Thoracic aorta (tissue), 2 donors: ENCODE results near the gene C6orf62. TPM values are rescaled to one million over a fixed set of nuclear protein-coding genes. Genes with fewer than 3 reads are reported as not detected.

Experiments
- ATAC-seq: fragments of 150-250 bp; one replicate; pipeline ENCODE4 v1.8.0; 2017; ENCODE audit warnings: low read depth; ENCODE audit not compliant: insufficient number of reproducible peaks, low FRiP score
- DNase-seq: peaks from one replicate; pipeline ENCODE4 v3.0.0-alpha.2; 2020; ENCODE audit warnings: low spot score
- H3K27ac ChIP-seq, 2 donors: fragments of 200-600 bp; sonication (generic); 1 replicate in 1 of 2; 2 replicates in 1 of 2; pipeline ENCODE4 v1.5.1; 2016; ENCODE audit warnings: mild to moderate bottlenecking in 2 of 2, moderate library complexity in 2 of 2
- H3K27me3 ChIP-seq: fragments of 200-600 bp; sonication (generic); replicated peaks from 2 replicates; pipeline ENCODE4 v1.6.0; 2016; ENCODE audit warnings: mild to moderate bottlenecking; ENCODE audit not compliant: insufficient read depth
- H3K36me3 ChIP-seq: fragments of 200-600 bp; sonication (generic); one replicate; pipeline ENCODE4 v1.5.1; 2016
- H3K4me1 ChIP-seq, 2 donors: fragments of 200-600 bp; sonication (generic); 1 replicate in 1 of 2; 2 replicates in 1 of 2; pipeline versions ENCODE4 v1.5.1 to v1.6.0; 2016; ENCODE audit warnings: low read depth in 2 of 2, mild to moderate bottlenecking in 1 of 2; ENCODE audit not compliant: control insufficient read depth in 1 of 2
- H3K4me3 ChIP-seq: fragments of 200-600 bp; sonication (generic); 2 replicates; pipeline ENCODE4 v1.5.1; 2016; ENCODE audit warnings: mild to moderate bottlenecking
- H3K9me3 ChIP-seq: fragments of 200-600 bp; sonication (generic); 2 replicates; pipeline ENCODE4 v1.5.1; 2016
- total RNA-seq, 2 donors: library from RNA; depleted of rRNA; stranded (reverse); fragments of >200 nt; gene quantifications; one replicate each; pipeline versions ENCODE4 v1.1.0 to v1.2.3, GENCODE V29; 2016
- TF ChIP-seq, protein P1 (sequence below): fragments of 200-600 bp; sonication (generic); IDR thresholded peaks from one replicate; pipeline ENCODE4 v1.5.1; 2019; ENCODE audit warnings: antibody characterized with exemption

C6orf62 gene
- total RNA-seq, 2 donors from 2014 or later, result 37.6 to 72.2 TPM

DNA sequence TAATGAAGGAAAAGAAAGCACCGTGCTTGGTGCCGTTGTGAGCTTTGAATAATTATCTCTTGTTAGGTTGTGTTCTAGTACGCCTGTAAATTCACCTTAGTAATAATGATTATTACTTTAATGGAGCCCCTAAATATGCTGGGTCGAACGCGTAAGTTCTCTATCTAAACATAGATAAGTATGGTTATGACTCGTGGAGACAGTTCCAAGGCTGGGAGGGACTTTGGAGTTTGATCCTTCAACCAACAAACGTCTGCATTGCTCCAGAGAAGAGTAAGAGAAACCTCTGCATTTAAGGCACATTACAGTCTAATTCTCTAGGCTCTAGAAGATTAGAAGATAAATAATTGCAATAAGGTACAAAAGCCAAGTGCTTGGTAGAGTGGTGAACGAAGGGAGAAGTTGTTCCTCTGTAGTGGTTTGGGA, 51.6 kb downstream of the C6orf62 start:
- ATAC-seq (peak; percentile 7), DNase-seq (no peak)
- TF ChIP-seq, protein P1, sequence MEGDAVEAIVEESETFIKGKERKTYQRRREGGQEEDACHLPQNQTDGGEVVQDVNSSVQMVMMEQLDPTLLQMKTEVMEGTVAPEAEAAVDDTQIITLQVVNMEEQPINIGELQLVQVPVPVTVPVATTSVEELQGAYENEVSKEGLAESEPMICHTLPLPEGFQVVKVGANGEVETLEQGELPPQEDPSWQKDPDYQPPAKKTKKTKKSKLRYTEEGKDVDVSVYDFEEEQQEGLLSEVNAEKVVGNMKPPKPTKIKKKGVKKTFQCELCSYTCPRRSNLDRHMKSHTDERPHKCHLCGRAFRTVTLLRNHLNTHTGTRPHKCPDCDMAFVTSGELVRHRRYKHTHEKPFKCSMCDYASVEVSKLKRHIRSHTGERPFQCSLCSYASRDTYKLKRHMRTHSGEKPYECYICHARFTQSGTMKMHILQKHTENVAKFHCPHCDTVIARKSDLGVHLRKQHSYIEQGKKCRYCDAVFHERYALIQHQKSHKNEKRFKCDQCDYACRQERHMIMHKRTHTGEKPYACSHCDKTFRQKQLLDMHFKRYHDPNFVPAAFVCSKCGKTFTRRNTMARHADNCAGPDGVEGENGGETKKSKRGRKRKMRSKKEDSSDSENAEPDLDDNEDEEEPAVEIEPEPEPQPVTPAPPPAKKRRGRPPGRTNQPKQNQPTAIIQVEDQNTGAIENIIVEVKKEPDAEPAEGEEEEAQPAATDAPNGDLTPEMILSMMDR, result no peak
- Histone ChIP-seq H3K9me3 (no peaks in the 10 kb centered on the region), H3K36me3 (peaks cover 4% of the 10 kb centered on the region), H3K4me3 (peak overlapping the region; percentile 93), H3K27me3 (no peaks in the 10 kb centered on the region), H3K27ac (peak overlapping the region; percentile 84 to 94), H3K4me1 (peaks cover 12 to 32% of the 10 kb centered on the region in 2 donors)

DNA sequence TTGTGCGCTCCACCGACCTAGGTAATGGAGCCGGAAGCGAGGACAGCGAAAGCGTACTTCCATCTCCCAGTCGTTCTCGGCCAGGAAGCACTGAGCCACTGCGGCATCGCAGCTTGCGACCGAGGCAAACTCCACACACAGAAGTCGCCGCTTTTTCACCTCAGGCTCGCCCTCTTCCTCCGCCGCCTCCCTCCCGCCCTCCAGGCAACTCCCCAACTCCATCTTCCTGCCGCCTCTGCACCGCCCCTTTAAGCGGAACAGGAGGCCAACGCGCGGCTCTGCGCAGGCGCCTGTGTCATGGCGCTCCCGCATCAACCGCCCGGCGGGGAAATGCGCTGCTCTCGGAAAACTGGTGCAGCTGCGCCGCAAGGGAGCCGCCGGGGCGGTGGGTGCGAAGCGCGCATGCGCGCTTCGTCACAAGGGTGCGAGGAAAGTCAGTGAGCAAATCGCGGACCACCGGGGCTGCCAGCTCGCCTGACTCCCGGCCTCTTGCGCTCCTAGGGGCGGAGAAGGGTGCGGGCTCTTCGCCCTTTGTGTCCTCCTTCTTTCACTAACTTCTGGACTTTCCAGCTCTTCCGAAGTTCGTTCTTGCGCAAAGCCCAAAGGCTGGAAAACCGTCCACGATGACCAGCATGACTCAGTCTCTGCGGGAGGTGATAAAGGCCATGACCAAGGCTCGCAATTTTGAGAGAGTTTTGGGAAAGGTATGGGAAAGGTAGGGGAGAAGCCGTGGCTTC, 52.1 kb downstream of the C6orf62 start, which contains the start of the genes ACOT13 and TDP2:
Gene ACOT13, plus strand, starts transcription at position 437 of the 737 bp plus-strand sequence. Its CDS starts 187 bp downstream, at position 624.
Gene TDP2, minus strand, starts transcription at position 259 of the 737 bp plus-strand sequence. Its CDS starts 37 bp downstream, at position 222.
- Histone ChIP-seq H3K9me3 (no peaks in the 10 kb centered on the region), H3K27me3 (no peaks in the 10 kb centered on the region), H3K36me3 (peaks cover 4% of the 10 kb centered on the region), H3K4me3 (peak within 1 kb of the TSS; percentile 93), H3K27ac (peak within 1 kb of the TSS; percentile 84 to 94), H3K4me1 (peaks cover 12 to 32% of the 10 kb centered on the region in 2 donors)
- TF ChIP-seq, protein P1, result peak; percentile 63
- peak; percentile 95 for ATAC-seq
- peak; percentile 64 for DNase-seq

DNA sequence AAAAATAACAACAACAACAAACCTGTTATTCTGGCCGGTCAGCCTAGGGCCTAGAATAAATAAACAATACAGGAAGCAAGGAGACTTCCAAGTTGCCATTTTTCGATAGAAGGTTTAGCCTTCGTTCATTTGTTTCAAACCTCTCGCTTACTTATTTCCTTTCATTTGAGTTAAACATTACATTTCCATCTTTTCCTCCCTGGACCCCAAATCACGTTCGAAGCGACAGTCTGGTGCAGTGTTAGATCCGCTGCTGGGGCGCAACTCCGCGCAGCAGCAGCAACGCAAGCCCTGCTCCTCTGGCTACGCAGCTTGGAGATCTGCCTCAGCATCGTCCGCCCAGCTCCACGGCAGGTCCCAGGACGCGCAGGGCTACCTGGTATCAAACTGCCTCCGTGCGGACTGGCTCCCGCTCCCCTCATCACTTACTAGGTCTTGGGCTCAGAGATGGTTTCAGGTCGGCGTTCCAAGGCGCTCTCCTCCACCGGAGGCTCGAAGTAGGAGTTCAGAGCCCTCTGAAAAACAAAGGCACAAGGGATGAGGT, 52.8 kb downstream of the C6orf62 start:
- Histone ChIP-seq H3K4me3 (peak overlapping the region; percentile 93), H3K36me3 (peaks cover 4% of the 10 kb centered on the region), H3K27ac (peak overlapping the region; percentile 84 to 94), H3K4me1 (peaks cover 12 to 32% of the 10 kb centered on the region in 2 donors), H3K27me3 (no peaks in the 10 kb centered on the region), H3K9me3 (no peaks in the 10 kb centered on the region)
- peak; percentile 23 for ATAC-seq
- DNase-seq, result peak; percentile 5
- TF ChIP-seq, protein P1, result no peak

DNA sequence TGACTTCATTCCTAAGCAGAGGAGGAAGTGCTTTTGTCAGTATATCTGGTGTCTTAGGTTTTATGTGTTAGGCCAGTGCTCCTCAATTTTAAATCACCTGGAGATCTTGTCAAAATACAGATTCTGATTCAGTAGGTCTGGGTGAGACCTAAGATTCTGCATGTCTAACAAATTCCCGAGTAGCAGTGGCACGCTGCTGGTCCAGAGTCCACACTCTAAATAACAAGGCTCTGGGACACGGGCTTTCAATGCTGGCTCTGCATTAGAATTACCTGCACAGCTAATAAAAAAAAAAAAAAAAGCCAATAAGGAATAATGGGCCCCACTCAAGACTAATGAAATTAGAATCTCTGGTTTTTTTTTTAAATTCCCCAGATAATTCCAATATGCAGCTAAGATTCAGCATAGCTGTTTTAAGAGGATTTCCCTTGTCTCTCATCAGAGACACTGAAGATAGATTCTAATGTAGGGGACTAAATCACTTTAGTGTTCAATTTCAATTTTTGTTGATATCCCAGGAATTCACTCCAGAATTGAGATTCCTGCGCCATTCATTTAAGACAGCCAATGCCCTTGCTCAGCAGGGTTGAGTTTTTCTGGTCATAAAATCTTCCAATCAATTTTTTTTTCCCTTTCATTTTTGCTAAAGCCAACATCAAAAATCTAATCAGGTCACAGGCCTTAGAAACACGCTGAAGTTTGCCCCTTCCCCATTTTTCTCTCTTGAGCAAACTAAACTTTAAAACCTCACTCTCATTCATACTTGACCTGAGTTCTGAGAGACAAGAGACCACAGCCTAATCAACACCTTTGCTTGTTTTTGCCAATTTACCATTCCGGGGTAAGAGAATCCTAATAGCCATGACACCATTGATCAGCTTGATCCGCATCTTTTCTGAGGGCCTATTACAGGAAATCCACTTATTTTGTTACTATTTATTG, 54.6 kb downstream of the C6orf62 start:
- H3K36me3 ChIP-seq, result peaks cover 4% of the 10 kb centered on the region
- no peak overlapping the region for H3K27ac ChIP-seq
- no peaks in the 10 kb centered on the region for H3K27me3 ChIP-seq
- DNase-seq (no peak), ATAC-seq (no peak)
- TF ChIP-seq, protein P1, result no peak
- peaks cover 12 to 36% of the 10 kb centered on the region in 2 donors for H3K4me1 ChIP-seq
- peak overlapping the region; percentile 93 for H3K4me3 ChIP-seq
- H3K9me3 ChIP-seq, result no peaks in the 10 kb centered on the region
